ENCODE measurements around the gene FOXN4.

The FOXN4 gene

GRCh38 chr12:109256011-109256410, 53.1 kb downstream of the FOXN4 start:
- DNase-seq, result no peak

- peak; percentile 29 for DNase-seq
Observed at GRCh38 chr12:109255377-109255776, 53.7 kb downstream of the FOXN4 start.

GRCh38 chr12:109253913-109254544, 55.1 kb downstream of the FOXN4 start:
- no peak for DNase-seq

GRCh38 chr12:109252799-109253198, 56.3 kb downstream of the FOXN4 start:
- no peak for DNase-seq

GRCh38 chr12:109250523-109250922, 58.6 kb downstream of the FOXN4 start:
- DNase-seq, result no peak

- DNase-seq, result no peak
Observed at GRCh38 chr12:109247831-109248654, 61.0 kb downstream of the FOXN4 start.

GRCh38 chr12:109246221-109246620, 62.9 kb downstream of the FOXN4 start:
- DNase-seq, result no peak

- DNase-seq, result no peak
Observed at GRCh38 chr12:109244073-109244472, 65.0 kb downstream of the FOXN4 start.

GRCh38 chr12:109241936-109242335, 67.1 kb downstream of the FOXN4 start:
- DNase-seq, result no peak

GRCh38 chr12:109240365-109240764, 68.7 kb downstream of the FOXN4 start:
- DNase-seq, result no peak

GRCh38 chr12:109239691-109240090, 69.4 kb downstream of the FOXN4 start:
- no peak for DNase-seq

GRCh38 chr12:109239179-109239578, 69.9 kb downstream of the FOXN4 start:
- no peak for DNase-seq

- no peak for DNase-seq
Observed at GRCh38 chr12:109236257-109236656, 72.8 kb downstream of the FOXN4 start.

- no peak for DNase-seq
Observed at GRCh38 chr12:109234012-109234411, 75.1 kb downstream of the FOXN4 start.

GRCh38 chr12:109232731-109233130, 76.4 kb downstream of the FOXN4 start:
- no peak for DNase-seq

- no peak for DNase-seq
Observed at GRCh38 chr12:109230193-109230592, 78.9 kb downstream of the FOXN4 start.

GRCh38 chr12:109228664-109229063, 80.4 kb downstream of the FOXN4 start:
- DNase-seq, result no peak

Data from RPMI8226 (cell line).